Measurements from ENCODE around the gene TPPP3.
"Not testable (repeated sequence)": the region's sequence is repeated elsewhere in the genome, so short reads cannot be mapped to it uniquely, and the experiment has no call there.

TPPP3 gene

GRCh38 chr16:67357561-67357960, 35.7 kb downstream of the TPPP3 start:
- no peaks in the 10 kb centered on the region for H3K9me3 ChIP-seq (ENCODE audit: control insufficient read depth, insufficient read depth, low read length)
- no peak overlapping the region for H3K9ac ChIP-seq (ENCODE audit: low read depth, low read length)
- H3K4me1 ChIP-seq (ENCODE audit: control insufficient read depth, insufficient read depth, low read length) = no peaks in the 10 kb centered on the region
- peaks cover 5% of the 10 kb centered on the region; the same call in 1 of the 2 replicates for H3K27me3 ChIP-seq (ENCODE audit: control insufficient read depth, insufficient read depth, low read length)
- H3K4me3 ChIP-seq (ENCODE audit: low read depth, low read length) = no peak overlapping the region
- no peak overlapping the region for H3K27ac ChIP-seq (ENCODE audit: low read depth, low read length)
- no peaks in the 10 kb centered on the region for H3K36me3 ChIP-seq (ENCODE audit: control insufficient read depth, insufficient read depth, low read length)

- Histone ChIP-seq H3K4me1 (ENCODE audit: control insufficient read depth, insufficient read depth, low read length) (no peaks in the 10 kb centered on the region), H3K9me3 (ENCODE audit: control insufficient read depth, insufficient read depth, low read length) (no peaks in the 10 kb centered on the region), H3K9ac (ENCODE audit: low read depth, low read length) (no peak overlapping the region), H3K4me3 (ENCODE audit: low read depth, low read length) (no peak overlapping the region), H3K36me3 (ENCODE audit: control insufficient read depth, insufficient read depth, low read length) (no peaks in the 10 kb centered on the region), H3K27ac (ENCODE audit: low read depth, low read length) (no peak overlapping the region), H3K27me3 (ENCODE audit: control insufficient read depth, insufficient read depth, low read length) (peaks cover 5% of the 10 kb centered on the region; the same call in 1 of the 2 replicates)
These were observed 36.9 kb downstream of the TPPP3 start for GRCh38 chr16:67356396-67356795.

GRCh38 chr16:67352463-67352862, 40.8 kb downstream of the TPPP3 start:
- not testable (repeated sequence) for H3K27ac ChIP-seq (ENCODE audit: low read depth, low read length); H3K4me3 ChIP-seq (ENCODE audit: low read depth, low read length); H3K9ac ChIP-seq (ENCODE audit: low read depth, low read length); H3K9me3 ChIP-seq (ENCODE audit: control insufficient read depth, insufficient read depth, low read length); H3K36me3 ChIP-seq (ENCODE audit: control insufficient read depth, insufficient read depth, low read length); H3K4me1 ChIP-seq (ENCODE audit: control insufficient read depth, insufficient read depth, low read length); H3K27me3 ChIP-seq (ENCODE audit: control insufficient read depth, insufficient read depth, low read length)

DNA sequence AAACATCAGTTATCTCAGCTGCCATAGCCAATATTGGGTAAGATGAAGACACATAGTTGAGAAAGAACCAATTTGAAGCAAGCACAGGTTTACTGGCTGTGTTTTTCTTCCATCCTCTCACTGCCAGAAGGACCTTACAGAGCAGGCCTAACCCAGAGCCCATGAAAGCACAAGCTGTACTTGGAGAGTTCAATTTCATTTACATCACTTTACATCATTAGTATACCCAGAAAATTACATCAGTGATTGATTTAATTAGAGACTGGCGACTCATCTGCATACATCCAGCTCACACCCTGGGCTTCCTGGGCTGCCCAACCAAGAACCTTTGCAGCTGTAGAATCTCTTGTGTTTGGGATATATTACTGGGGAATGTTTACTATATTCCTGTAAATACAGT, 43.0 kb downstream of the TPPP3 start:
- H3K27me3 ChIP-seq (ENCODE audit: control insufficient read depth, insufficient read depth, low read length) = no peaks in the 10 kb centered on the region; the same call in 1 of the 2 replicates
- no peak overlapping the region for H3K9ac ChIP-seq (ENCODE audit: low read depth, low read length)
- H3K36me3 ChIP-seq (ENCODE audit: control insufficient read depth, insufficient read depth, low read length) = no peaks in the 10 kb centered on the region
- no peak overlapping the region for H3K27ac ChIP-seq (ENCODE audit: low read depth, low read length)
- no peaks in the 10 kb centered on the region for H3K9me3 ChIP-seq (ENCODE audit: control insufficient read depth, insufficient read depth, low read length)
- H3K4me3 ChIP-seq (ENCODE audit: low read depth, low read length) = no peak overlapping the region
- no peaks in the 10 kb centered on the region for H3K4me1 ChIP-seq (ENCODE audit: control insufficient read depth, insufficient read depth, low read length)

DNA sequence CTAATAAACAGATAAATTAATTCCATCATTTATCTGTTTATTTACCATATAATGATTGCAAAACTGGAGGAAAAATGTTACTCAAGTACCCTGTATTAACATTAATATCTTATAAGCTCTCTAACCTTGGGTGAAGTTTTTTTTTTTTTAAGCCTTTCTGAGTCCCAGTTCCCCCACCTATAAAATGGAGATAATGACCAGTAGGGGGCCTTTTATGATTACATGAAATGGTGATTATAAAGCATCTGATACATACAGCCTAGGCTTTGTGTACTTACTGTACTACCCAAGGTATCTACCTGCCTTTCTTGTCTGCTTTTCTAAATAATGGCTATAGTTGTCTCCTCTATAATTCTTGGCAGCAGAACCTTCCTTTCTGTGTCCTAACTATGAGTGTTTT, 44.1 kb downstream of the TPPP3 start:
- Histone ChIP-seq H3K36me3 (ENCODE audit: control insufficient read depth, insufficient read depth, low read length) (no peaks in the 10 kb centered on the region), H3K27ac (ENCODE audit: low read depth, low read length) (no peak overlapping the region), H3K9ac (ENCODE audit: low read depth, low read length) (no peak overlapping the region), H3K4me3 (ENCODE audit: low read depth, low read length) (no peak overlapping the region), H3K9me3 (ENCODE audit: control insufficient read depth, insufficient read depth, low read length) (no peaks in the 10 kb centered on the region), H3K4me1 (ENCODE audit: control insufficient read depth, insufficient read depth, low read length) (no peaks in the 10 kb centered on the region), H3K27me3 (ENCODE audit: control insufficient read depth, insufficient read depth, low read length) (no peaks in the 10 kb centered on the region; the same call in 1 of the 2 replicates)

GRCh38 chr16:67346341-67346740, 47.0 kb downstream of the TPPP3 start:
- Histone ChIP-seq H3K36me3 (ENCODE audit: control insufficient read depth, insufficient read depth, low read length) (no peaks in the 10 kb centered on the region), H3K4me3 (ENCODE audit: low read depth, low read length) (no peak overlapping the region), H3K9ac (ENCODE audit: low read depth, low read length) (no peak overlapping the region), H3K9me3 (ENCODE audit: control insufficient read depth, insufficient read depth, low read length) (no peaks in the 10 kb centered on the region), H3K27me3 (ENCODE audit: control insufficient read depth, insufficient read depth, low read length) (no peaks in the 10 kb centered on the region; the same call in 1 of the 2 replicates), H3K27ac (ENCODE audit: low read depth, low read length) (no peak overlapping the region), H3K4me1 (ENCODE audit: control insufficient read depth, insufficient read depth, low read length) (no peaks in the 10 kb centered on the region)

- Histone ChIP-seq H3K27ac (ENCODE audit: low read depth, low read length) (no peak overlapping the region), H3K36me3 (ENCODE audit: control insufficient read depth, insufficient read depth, low read length) (no peaks in the 10 kb centered on the region), H3K9ac (ENCODE audit: low read depth, low read length) (no peak overlapping the region), H3K4me3 (ENCODE audit: low read depth, low read length) (no peak overlapping the region), H3K4me1 (ENCODE audit: control insufficient read depth, insufficient read depth, low read length) (no peaks in the 10 kb centered on the region), H3K9me3 (ENCODE audit: control insufficient read depth, insufficient read depth, low read length) (no peaks in the 10 kb centered on the region), H3K27me3 (ENCODE audit: control insufficient read depth, insufficient read depth, low read length) (no peaks in the 10 kb centered on the region; the same call in 1 of the 2 replicates)
These were observed 47.9 kb downstream of the TPPP3 start for GRCh38 chr16:67345401-67345800.

DNA sequence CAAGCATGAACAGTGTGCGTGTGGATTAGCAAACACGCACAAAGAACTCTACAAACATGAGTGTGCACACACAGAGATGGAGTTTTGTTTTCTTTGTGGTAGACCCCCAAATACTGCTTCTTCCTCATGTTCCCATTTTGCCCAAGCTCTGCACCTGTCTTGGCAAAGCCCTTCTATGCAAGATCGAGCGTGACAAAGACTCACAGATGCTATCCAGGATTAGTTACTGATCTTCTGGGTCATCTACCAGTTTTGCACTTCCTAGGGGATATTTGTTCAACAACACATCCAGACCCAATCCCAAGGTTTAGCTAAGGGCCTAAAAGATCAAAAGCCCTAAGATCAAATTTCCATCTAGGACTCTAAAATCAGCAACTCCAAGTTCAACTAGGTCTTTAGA, 50.7 kb downstream of the TPPP3 start:
- no peaks in the 10 kb centered on the region for H3K27me3 ChIP-seq (ENCODE audit: control insufficient read depth, insufficient read depth, low read length)
- no peak overlapping the region for H3K9ac ChIP-seq (ENCODE audit: low read depth, low read length)
- no peaks in the 10 kb centered on the region for H3K4me1 ChIP-seq (ENCODE audit: control insufficient read depth, insufficient read depth, low read length)
- no peaks in the 10 kb centered on the region for H3K36me3 ChIP-seq (ENCODE audit: control insufficient read depth, insufficient read depth, low read length)
- H3K27ac ChIP-seq (ENCODE audit: low read depth, low read length) = no peak overlapping the region
- no peaks in the 10 kb centered on the region for H3K9me3 ChIP-seq (ENCODE audit: control insufficient read depth, insufficient read depth, low read length)
- H3K4me3 ChIP-seq (ENCODE audit: low read depth, low read length) = no peak overlapping the region

DNA sequence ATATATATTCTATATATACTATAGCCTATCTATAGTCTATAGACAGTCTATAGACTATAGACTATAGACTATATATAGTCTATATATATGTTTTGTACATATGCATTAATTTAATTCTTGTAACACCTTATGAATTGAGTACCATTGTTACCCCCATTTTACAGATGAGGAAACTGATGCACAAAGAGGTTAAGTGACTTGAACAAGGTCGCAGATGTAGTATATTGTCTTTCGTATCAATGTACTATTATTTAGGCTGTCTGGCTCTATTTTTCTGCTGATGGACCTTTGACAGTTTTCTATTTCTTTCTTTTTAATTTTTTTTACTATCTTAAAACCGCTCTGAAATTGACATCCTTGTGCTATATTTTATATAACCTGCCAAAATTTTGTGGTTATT, 52.0 kb downstream of the TPPP3 start:
- no peaks in the 10 kb centered on the region for H3K36me3 ChIP-seq (ENCODE audit: control insufficient read depth, insufficient read depth, low read length)
- H3K4me3 ChIP-seq (ENCODE audit: low read depth, low read length) = no peak overlapping the region
- no peaks in the 10 kb centered on the region for H3K27me3 ChIP-seq (ENCODE audit: control insufficient read depth, insufficient read depth, low read length)
- H3K4me1 ChIP-seq (ENCODE audit: control insufficient read depth, insufficient read depth, low read length) = no peaks in the 10 kb centered on the region
- no peak overlapping the region for H3K9ac ChIP-seq (ENCODE audit: low read depth, low read length)
- peaks cover 3% of the 10 kb centered on the region; the same call in 1 of the 2 replicates for H3K9me3 ChIP-seq (ENCODE audit: control insufficient read depth, insufficient read depth, low read length)
- H3K27ac ChIP-seq (ENCODE audit: low read depth, low read length) = no peak overlapping the region
